Measurements from ENCODE around the gene EVC2.

The EVC2 gene

GRCh38 chr4:5666741-5667140 lies 41.6 kb downstream of the EVC2 start:
- DNase-seq (ENCODE audit: low read depth in 2 of 2), result no peak

- DNase-seq (ENCODE audit: low read depth in 2 of 2), result no peak
Measured at GRCh38 chr4:5664778-5665177, 43.6 kb downstream of the EVC2 start.

- DNase-seq (ENCODE audit: low read depth in 2 of 2), result no peak
Measured at GRCh38 chr4:5662555-5662954, 45.8 kb downstream of the EVC2 start.

GRCh38 chr4:5661237-5661636 lies 47.1 kb downstream of the EVC2 start:
- DNase-seq (ENCODE audit: low read depth in 2 of 2), result no peak

GRCh38 chr4:5660185-5660584 lies 48.2 kb downstream of the EVC2 start:
- no peak for DNase-seq (ENCODE audit: low read depth in 2 of 2)

- DNase-seq (ENCODE audit: low read depth in 2 of 2), result no peak
Measured at GRCh38 chr4:5658974-5659373, 49.4 kb downstream of the EVC2 start.

- DNase-seq (ENCODE audit: low read depth in 2 of 2), result no peak
Measured at GRCh38 chr4:5656415-5656814, 51.9 kb downstream of the EVC2 start.

- no peak for DNase-seq (ENCODE audit: low read depth in 2 of 2)
Measured at GRCh38 chr4:5654791-5655190, 53.6 kb downstream of the EVC2 start.

GRCh38 chr4:5651089-5651488 lies 57.3 kb downstream of the EVC2 start:
- DNase-seq (ENCODE audit: low read depth in 2 of 2), result no peak

GRCh38 chr4:5650040-5650439 lies 58.3 kb downstream of the EVC2 start:
- no peak for DNase-seq (ENCODE audit: low read depth in 2 of 2)

GRCh38 chr4:5647351-5647750 lies 61.0 kb downstream of the EVC2 start:
- no peak for DNase-seq (ENCODE audit: low read depth in 2 of 2)

GRCh38 chr4:5640096-5640495 lies 68.3 kb downstream of the EVC2 start:
- no peak for DNase-seq (ENCODE audit: low read depth in 2 of 2)

- DNase-seq (ENCODE audit: low read depth in 2 of 2), result no peak
Measured at GRCh38 chr4:5639556-5639955, 68.8 kb downstream of the EVC2 start.

- DNase-seq (ENCODE audit: low read depth in 2 of 2), result no peak
Measured at GRCh38 chr4:5638976-5639375, 69.4 kb downstream of the EVC2 start.

GRCh38 chr4:5638316-5638715 lies 70.0 kb downstream of the EVC2 start:
- no peak for DNase-seq (ENCODE audit: low read depth in 2 of 2)

- DNase-seq (ENCODE audit: low read depth in 2 of 2), result no peak
Measured at GRCh38 chr4:5636766-5637670, 71.3 kb downstream of the EVC2 start.

GRCh38 chr4:5635826-5636195 lies 72.5 kb downstream of the EVC2 start:
- no peak for DNase-seq (ENCODE audit: low read depth in 2 of 2)

GRCh38 chr4:5632571-5632970 lies 75.8 kb downstream of the EVC2 start:
- DNase-seq (ENCODE audit: low read depth in 2 of 2), result no peak

- DNase-seq (ENCODE audit: low read depth in 2 of 2), result no peak
Measured at GRCh38 chr4:5632066-5632440, 76.3 kb downstream of the EVC2 start.

- no peak for DNase-seq (ENCODE audit: low read depth in 2 of 2)
Measured at GRCh38 chr4:5631352-5632065, 76.8 kb downstream of the EVC2 start.

GRCh38 chr4:5630762-5631161 lies 77.6 kb downstream of the EVC2 start:
- DNase-seq (ENCODE audit: low read depth in 2 of 2), result no peak

GRCh38 chr4:5629542-5629941 lies 78.8 kb downstream of the EVC2 start:
- DNase-seq (ENCODE audit: low read depth in 2 of 2), result no peak

- DNase-seq (ENCODE audit: low read depth in 2 of 2), result no peak
Measured at GRCh38 chr4:5626913-5627312, 81.4 kb downstream of the EVC2 start.
